Epidermal melanocyte (primary cell): ENCODE data around the gene CMTR1.
"Not testable (repeated sequence)": the region's sequence is repeated elsewhere in the genome, so short reads cannot be mapped to it uniquely, and the experiment has no call there.

Experiments
- DNase-seq: peaks from one replicate; pipeline ENCODE4 v3.0.0; 2011; ENCODE audit warnings: low spot score; ENCODE audit not compliant: insufficient read length

The CMTR1 gene

DNA sequence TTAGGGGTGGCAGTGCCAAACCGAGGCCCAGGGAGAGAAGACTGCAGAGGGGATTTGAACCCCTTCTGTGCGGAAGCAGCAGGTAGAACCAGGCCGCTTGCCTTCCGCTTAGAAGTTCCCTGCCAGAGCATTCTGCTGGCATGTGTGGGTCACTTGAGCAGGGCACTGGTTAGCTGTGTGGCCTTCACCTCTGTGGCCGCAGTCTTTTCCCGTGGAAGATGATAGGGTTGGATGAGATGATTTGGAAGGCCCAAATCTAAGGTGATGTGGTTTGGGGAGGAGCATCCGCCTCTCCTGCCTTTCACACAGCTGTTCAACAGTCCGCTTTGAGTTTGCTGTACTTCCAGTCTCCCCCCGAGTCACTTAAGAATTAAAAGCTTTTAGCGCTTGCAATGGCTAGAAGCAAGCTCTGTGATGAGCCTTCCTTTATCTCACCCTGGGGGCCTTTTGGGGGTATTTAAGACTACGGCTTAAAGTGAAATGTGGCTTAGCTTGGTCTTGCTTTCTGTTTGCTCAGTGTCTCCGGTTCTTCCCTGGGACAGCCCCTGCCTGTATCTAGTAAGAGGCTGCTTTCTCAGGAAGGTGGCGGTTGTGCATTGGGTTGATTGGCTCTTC, 743 bp downstream of the CMTR1 start:
- no peak for DNase-seq

GRCh38 chr6:37435373-37435772, 2.4 kb downstream of the CMTR1 start:
- DNase-seq, result no peak

DNA sequence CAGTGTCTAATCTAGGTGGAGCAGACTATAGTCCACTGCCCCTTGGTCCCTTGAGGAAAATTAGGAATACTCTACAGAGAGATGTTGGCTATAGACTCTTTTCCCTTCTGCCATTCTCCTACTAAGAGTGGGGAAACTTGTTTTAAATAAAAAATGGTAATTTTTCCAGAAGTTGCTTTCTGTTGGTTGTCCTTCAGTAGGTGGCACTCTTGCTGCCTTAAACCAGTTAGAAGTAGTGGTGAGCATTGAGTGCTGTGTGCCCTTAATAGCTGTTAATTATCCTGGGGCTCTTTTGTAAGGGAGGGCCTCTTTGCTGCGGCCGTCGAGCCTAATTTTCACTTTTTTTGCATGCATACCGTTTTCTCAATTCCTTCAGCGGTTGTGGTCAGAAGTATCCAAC, 2.8 kb downstream of the CMTR1 start:
- DNase-seq, result no peak

GRCh38 chr6:37438930-37439329, 5.9 kb downstream of the CMTR1 start:
- no peak for DNase-seq

- DNase-seq, result no peak
These were observed 8.6 kb downstream of the CMTR1 start for GRCh38 chr6:37441651-37442050.

GRCh38 chr6:37442416-37443215, 9.6 kb downstream of the CMTR1 start:
- no peak for DNase-seq

GRCh38 chr6:37443216-37443542, 10.2 kb downstream of the CMTR1 start:
- DNase-seq, result not testable (repeated sequence)

- no peak for DNase-seq
These were observed 17.0 kb downstream of the CMTR1 start for GRCh38 chr6:37449984-37450383.

DNA sequence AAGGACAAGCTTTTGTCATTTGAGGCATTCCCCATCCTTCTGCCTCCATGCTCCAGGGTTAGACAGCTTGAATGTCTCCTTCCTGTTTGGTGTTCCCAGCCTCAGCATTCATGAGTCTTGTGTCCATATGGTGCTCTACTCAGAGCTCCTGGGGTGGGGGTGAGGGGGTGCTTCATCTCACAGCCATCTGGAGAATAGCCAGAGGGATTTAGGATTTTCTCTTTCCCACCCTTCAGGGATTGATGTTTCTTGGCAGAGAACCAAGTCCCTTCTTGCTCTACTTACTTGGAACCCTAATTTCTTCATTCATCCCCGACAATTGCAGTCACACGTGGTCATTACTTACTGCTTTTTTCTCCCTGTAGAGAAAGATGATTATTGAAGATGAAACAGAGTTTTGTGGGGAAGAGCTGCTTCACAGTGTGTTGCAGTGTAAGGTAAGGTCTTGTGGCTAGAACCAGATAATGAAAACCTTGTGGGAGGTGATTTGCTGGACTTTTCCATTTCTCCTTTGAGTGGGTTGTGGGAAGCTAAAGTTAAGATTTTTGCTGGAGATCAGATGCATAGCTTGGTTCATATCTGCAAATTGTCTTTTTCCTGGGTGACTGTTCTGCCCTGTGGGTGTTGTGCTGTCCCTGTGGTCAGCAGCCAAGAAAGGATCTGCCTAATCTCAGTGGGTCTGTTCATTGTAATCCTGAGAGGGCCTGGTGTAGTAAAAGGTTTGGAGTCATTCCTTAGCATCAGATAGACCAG, 18.6 kb downstream of the CMTR1 start:
- DNase-seq, result no peak

- DNase-seq, result no peak
These were observed 19.5 kb downstream of the CMTR1 start for GRCh38 chr6:37452522-37452921.

DNA sequence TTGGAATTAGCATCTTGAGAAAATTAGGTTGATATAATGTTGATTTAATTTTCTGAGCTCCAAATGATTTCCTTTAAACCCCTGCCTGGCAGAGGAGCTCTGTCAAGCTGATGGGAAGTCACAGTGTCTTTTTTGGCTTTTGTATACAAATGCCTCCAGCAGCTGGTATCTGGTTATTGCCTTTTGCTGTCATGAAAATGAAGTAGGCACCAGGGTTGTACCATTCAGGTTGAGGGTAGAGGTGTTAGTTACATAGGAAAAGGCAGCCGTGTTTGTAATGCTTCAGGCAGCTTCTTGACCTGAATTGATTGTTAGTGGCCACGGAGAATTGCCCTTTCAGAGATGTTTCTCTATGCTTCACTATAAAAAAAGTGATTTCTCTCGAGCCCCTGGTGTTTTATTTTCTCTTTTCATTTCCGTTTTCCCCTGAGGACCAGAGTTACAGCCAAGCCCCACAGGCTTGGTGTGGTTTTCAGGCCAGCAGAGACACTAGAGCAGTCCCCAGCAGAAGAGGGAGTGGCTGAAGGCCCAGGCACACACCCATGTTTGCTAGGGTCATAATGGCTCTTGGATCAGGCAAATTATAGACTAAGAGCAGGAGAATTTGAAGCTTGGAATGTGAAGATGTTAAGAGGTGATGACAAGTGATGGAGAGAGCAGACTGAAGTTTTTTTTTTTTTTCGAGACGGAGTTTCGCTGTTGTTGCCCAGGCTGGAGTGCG, 21.6 kb downstream of the CMTR1 start:
- DNase-seq, result no peak

- no peak for DNase-seq
These were observed 23.1 kb downstream of the CMTR1 start for GRCh38 chr6:37456126-37456525.

DNA sequence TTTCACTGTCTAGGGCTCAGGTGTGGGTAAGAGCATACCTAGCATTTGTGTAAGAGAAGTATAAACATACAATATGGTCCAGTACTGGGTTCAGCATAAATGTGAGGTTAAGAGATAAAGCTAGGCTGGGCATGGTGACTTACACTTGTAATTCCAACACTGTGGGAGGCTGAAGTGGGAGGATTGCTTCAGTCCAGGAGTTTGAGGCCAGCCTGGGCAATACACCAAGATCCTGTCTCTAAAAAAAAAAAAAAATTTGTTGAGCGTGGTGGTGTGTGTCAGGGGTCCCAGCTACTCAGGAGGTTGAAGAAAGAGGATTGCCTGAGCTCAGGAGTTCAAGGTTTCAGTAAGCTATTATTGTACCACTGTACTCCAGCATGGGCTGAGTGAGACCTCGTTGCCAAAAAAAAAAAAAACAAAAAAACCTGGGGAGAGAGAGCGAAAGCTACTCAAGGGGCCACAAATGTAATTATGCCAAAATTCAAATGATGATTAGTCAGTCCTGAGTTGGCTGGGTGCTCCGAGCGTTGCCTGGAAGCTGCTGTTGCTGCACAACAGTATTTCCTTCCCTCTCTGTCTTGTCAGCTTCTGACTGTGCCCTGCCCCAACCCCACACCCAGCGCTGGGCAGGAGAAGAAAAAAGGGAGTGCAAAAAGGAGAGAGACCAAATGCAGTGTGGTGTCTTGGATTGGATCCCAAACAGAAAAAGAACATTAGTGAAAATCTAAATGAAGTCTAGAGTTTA, 24.0 kb downstream of the CMTR1 start:
- no peak for DNase-seq

DNA sequence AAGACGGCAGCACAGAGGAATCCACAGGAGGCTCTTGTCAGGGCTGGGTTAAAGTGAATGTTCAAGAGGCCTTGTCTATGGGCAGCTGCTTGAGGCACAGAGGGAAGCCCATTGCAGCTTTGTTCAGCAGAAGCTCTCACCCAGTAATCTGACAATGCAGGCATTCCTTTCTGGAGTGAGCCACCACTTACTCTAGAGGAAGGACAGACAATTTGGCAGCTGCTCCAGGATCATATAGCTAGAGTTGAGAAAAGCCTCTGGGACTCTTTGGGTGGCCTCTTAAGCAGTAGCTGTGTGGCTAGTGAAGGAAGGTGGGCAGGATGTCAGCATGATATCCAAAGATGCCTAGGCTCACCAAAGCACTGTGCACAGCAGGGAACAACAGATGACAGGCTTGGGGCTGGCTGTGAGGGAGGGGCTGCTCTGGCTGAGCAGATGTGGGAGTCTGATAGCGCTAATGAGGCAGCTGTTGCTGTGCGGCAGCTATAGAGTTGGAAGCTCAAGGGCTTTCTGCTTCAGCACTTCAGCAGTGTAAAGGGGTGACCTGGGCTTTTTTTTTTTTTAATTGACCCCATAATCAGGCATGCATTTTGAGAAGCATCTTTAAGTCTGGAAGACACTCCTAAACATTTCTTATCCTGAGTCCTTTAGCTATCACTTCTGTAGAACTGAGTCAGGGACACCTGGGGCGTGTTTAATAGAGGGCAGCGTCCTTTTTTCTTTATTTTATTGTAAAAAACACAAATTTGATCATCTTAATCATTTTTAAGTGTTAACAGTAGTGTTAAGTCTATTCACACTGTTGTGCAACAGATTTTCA, 27.2 kb downstream of the CMTR1 start:
- DNase-seq, result no peak

- no peak for DNase-seq
These were observed 27.8 kb downstream of the CMTR1 start for GRCh38 chr6:37460805-37461204.

DNA sequence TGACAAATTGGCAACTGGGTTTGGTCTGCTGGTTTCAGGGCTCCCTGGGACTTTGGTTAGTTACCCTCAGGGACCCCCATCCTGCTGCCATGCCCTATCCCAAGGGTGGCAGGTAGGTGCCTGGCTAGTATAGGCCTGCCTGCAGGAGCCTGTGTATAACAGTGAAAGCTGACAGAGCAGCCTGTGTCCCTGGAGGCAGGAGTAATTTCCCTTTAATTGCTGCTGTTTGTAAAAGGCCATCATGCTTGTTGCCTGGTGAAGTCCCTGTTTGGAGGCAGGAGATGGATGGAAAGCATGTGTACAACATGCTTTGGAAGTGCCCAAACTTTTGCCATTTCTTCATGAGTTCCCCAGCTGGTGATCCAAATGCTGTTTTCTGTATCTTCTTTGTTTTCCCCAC, 30.1 kb downstream of the CMTR1 start:
- no peak for DNase-seq

DNA sequence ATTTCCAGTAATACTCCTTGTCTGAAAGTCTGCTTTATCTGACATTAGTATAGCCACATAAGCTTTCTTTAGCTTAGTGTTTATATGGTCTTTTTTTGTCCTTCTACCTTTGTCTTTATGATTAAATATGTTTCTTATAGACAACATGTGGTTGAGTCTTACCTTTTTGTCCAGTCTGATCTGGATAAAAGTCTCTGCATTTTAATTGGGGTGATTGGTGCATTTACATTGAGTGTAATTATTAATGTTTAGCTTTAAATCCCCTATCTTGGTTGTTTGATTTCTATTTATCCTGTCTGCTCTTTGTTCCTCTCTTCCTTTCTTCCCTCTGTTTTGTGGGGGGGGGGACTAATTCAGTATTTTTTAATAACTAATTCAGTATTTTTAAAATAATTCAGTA, 34.7 kb downstream of the CMTR1 start:
- no peak for DNase-seq

- peak; percentile 67 for DNase-seq
These were observed 40.5 kb downstream of the CMTR1 start for GRCh38 chr6:37473364-37474095.

DNA sequence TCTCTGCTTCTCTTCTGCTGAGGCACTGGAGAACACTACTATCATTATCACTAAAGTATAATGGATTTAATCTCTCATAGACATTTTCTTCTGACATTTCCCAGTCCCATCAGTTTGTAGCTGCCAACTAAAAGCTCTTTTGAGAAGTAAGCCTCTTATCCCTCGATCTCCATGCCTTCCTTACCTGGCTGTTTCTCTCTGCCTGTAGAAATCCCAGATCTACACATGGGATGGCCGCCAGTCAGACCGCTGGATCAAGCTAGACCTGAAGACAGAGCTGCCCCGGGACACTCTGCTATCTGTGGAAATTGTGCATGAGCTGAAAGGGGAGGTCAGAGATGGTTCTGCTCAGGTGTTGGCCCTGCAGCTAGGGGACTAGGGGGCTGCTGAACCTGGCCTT, 41.3 kb downstream of the CMTR1 start:
- no peak for DNase-seq

DNA sequence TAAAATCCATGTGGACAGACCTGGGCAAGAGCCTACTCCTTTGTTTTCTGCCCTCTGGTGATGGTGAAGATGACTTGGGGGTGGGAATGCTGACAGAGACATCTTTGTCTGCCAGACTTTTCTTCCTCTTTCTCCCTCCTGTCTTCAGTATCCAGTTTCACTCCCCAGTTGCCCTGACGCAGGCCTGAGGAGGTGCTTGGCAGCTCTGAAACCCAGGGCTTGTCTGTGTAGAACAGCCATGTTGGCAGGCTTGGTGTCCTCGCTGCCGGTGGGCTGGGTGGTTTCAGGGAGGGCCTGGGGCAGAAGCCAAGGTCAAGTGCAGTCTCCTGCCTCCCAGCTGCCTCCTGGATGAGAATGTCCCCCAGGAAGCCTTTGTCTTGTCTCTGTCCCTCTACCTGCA, 44.2 kb downstream of the CMTR1 start:
- no peak for DNase-seq
